ENCODE results near the gene HOXA3. TPM values are rescaled to one million over a fixed set of nuclear protein-coding genes. Genes with fewer than 3 reads are reported as not detected.

HOXA3 gene
- total and polyA plus RNA-seq, 5 donors from 2014 or later, result 0.13 TPM; not detected in 4

DNA sequence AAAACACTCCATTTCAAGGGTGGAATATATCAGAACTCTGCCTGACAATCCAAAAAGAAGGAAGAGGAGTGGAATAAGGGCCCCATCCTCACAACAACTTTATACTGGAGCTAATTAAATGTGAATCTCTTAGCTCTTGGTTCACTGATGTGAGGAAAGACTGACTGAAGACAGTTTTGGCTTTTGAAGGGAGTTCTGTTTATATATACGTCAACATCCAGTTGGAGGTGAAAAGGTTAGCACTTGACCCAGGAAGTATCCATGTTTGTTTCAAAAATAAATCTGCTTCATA lies 59.6 kb downstream of the HOXA3 start:
- Mint-ChIP-seq H3K27ac (no peak overlapping the region), H3K4me3 (peak overlapping the region in 1 of 4 donors; percentile 77), H3K36me3 (peaks cover 3% of the 10 kb centered on the region), H3K27me3 (peaks cover 82% of the 10 kb centered on the region), H3K9me3 (peaks cover 0 to 4% (median 0%) of the 10 kb centered on the region in 7 donors), H3K4me1 (peaks cover 6 to 42% (median 15%) of the 10 kb centered on the region in 4 donors)
- Histone ChIP-seq H3K36me3 (ENCODE audit: control insufficient read depth, insufficient read depth, low read length) (no peaks in the 10 kb centered on the region), H3K4me1 (ENCODE audit: control insufficient read depth, insufficient read depth, low read length, poor library complexity, severe bottlenecking) (peaks cover 28% of the 10 kb centered on the region), H3K4me3 (ENCODE audit: low read depth, low read length) (no peak overlapping the region), H3K9me3 (ENCODE audit: control insufficient read depth in 2 of 2, low read length in 2 of 2) (no peaks in the 10 kb centered on the region), H3K27me3 (ENCODE audit: control insufficient read depth, insufficient read depth, low read length) (peaks cover 40% of the 10 kb centered on the region), H3K27ac (ENCODE audit: insufficient read depth, low read length, poor library complexity, severe bottlenecking) (no peak overlapping the region)
- DNase-seq, result no peak
- no peak for ATAC-seq (ENCODE audit: low read depth in 2 of 2)

DNA sequence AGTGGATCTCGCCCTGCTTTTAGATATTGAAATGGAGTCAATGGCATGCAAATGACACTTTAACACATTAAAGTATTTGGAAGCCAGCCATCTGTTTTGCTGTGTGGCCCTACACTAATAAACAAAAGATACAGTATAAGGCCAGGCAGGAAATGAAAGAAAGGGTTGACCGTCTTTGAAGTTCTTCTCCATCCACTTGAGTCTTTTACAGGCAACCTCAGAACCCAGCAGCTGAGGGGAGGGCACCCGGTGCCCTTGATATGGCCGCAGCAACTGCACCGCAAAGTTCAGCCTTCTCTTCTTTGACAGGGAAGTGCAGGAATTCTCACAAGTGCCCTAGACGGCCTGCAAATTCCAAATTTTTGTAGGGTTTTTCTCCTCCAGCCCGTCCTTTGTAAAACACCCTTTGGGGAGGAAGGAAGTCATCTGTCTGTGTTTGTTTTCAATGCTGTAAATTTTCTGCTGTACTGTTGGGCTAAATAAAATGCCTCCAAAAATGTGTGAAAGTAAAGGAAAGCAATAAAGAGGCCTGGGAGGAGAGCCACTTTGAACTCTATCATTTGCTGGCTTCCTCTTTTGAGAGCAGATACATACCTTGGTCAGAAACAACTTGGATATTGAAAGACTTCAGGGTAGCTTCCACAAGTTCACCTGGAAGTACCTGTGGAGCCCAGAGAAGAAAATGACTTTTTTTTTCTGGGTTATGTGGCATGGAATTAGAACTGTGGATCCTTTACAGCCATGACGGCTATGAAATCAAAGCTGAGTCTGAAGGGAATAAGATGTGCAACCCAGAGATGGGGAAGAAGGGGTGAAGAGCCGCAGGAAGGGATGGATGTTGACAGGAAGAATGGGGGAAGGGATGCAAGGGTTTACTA lies 60.2 kb downstream of the HOXA3 start:
- peaks cover 22% of the 10 kb centered on the region for H3K4me1 ChIP-seq (ENCODE audit: control insufficient read depth, insufficient read depth, low read length, poor library complexity, severe bottlenecking)
- Mint-ChIP-seq H3K4me1 (peaks cover 4 to 42% (median 14%) of the 10 kb centered on the region in 4 donors), H3K27ac (no peak overlapping the region), H3K4me3 (peak overlapping the region in 2 of 4 donors; percentile 12 to 77), H3K9me3 (peaks cover 0 to 4% (median 0%) of the 10 kb centered on the region in 7 donors), H3K36me3 (peaks cover 3% of the 10 kb centered on the region), H3K27me3 (peaks cover 82% of the 10 kb centered on the region)
- no peaks in the 10 kb centered on the region for H3K36me3 ChIP-seq (ENCODE audit: control insufficient read depth, insufficient read depth, low read length)
- no peak overlapping the region for H3K27ac ChIP-seq (ENCODE audit: insufficient read depth, low read length, poor library complexity, severe bottlenecking)
- DNase-seq, result no peak
- no peak for ATAC-seq (ENCODE audit: low read depth in 2 of 2)
- no peaks in the 10 kb centered on the region for H3K9me3 ChIP-seq (ENCODE audit: control insufficient read depth in 2 of 2, low read length in 2 of 2)
- H3K27me3 ChIP-seq (ENCODE audit: control insufficient read depth, insufficient read depth, low read length), result peaks cover 42% of the 10 kb centered on the region
- H3K4me3 ChIP-seq (ENCODE audit: low read depth, low read length), result no peak overlapping the region

DNA sequence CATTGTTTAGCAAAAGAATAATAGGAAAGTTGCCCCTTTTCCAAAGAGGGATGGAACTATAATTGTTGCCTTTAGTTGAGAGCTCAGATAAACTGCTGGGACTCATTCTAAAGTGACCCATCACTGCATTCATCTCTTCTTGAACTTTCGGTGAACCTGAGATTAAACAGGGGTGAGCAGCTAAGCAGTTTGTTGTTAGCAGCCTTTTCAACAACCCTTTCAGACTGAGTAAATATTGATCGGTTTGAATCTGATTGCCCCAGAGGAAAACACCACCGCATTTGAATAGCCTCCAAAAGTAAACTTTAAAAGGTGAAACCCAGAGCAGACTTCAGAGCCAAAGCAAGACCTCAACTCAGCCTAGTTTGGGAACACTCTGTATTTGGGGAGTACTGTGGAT lies 61.3 kb downstream of the HOXA3 start:
- H3K27me3 Mint-ChIP-seq, result peaks cover 90% of the 10 kb centered on the region
- Histone ChIP-seq H3K27me3 (ENCODE audit: control insufficient read depth, insufficient read depth, low read length) (peaks cover 44% of the 10 kb centered on the region), H3K27ac (ENCODE audit: insufficient read depth, low read length, poor library complexity, severe bottlenecking) (no peak overlapping the region), H3K4me1 (ENCODE audit: control insufficient read depth, insufficient read depth, low read length, poor library complexity, severe bottlenecking) (peaks cover 17% of the 10 kb centered on the region), H3K36me3 (ENCODE audit: control insufficient read depth, insufficient read depth, low read length) (no peaks in the 10 kb centered on the region), H3K9me3 (ENCODE audit: control insufficient read depth in 2 of 2, low read length in 2 of 2) (no peaks in the 10 kb centered on the region), H3K4me3 (ENCODE audit: low read depth, low read length) (no peak overlapping the region)
- H3K9me3 Mint-ChIP-seq, result peaks cover 0 to 4% (median 0%) of the 10 kb centered on the region in 7 donors
- H3K36me3 Mint-ChIP-seq, result peaks cover 3% of the 10 kb centered on the region
- H3K27ac Mint-ChIP-seq, result no peak overlapping the region
- no peak overlapping the region for H3K4me3 Mint-ChIP-seq
- H3K4me1 Mint-ChIP-seq, result peaks cover 3 to 39% (median 13%) of the 10 kb centered on the region in 4 donors
- DNase-seq (no peak), ATAC-seq (ENCODE audit: low read depth in 2 of 2) (no peak)

GRCh38 chr7:27088002-27088922 lies 64.1 kb downstream of the HOXA3 start:
- no peaks in the 10 kb centered on the region for H3K9me3 ChIP-seq (ENCODE audit: control insufficient read depth in 2 of 2, low read length in 2 of 2)
- Mint-ChIP-seq H3K4me1 (peaks cover 1 to 21% (median 3%) of the 10 kb centered on the region in 4 donors), H3K4me3 (no peak overlapping the region), H3K36me3 (peaks cover 3% of the 10 kb centered on the region), H3K27ac (no peak overlapping the region), H3K27me3 (peaks cover 93% of the 10 kb centered on the region), H3K9me3 (peaks cover 0 to 6% (median 0%) of the 10 kb centered on the region in 7 donors)
- ATAC-seq (ENCODE audit: low read depth in 2 of 2) (no peak), DNase-seq (no peak)
- no peaks in the 10 kb centered on the region for H3K36me3 ChIP-seq (ENCODE audit: control insufficient read depth, insufficient read depth, low read length)
- H3K27ac ChIP-seq (ENCODE audit: insufficient read depth, low read length, poor library complexity, severe bottlenecking), result no peak overlapping the region
- H3K27me3 ChIP-seq (ENCODE audit: control insufficient read depth, insufficient read depth, low read length), result peaks cover 51% of the 10 kb centered on the region
- peaks cover 6% of the 10 kb centered on the region for H3K4me1 ChIP-seq (ENCODE audit: control insufficient read depth, insufficient read depth, low read length, poor library complexity, severe bottlenecking)
- no peak overlapping the region for H3K4me3 ChIP-seq (ENCODE audit: low read depth, low read length)

- Mint-ChIP-seq H3K4me3 (no peak overlapping the region), H3K27me3 (peaks cover 57% of the 10 kb centered on the region), H3K27ac (no peak overlapping the region), H3K36me3 (no peaks in the 10 kb centered on the region), H3K4me1 (peaks cover 0 to 16% (median 8%) of the 10 kb centered on the region in 4 donors), H3K9me3 (peaks cover 0 to 2% (median 0%) of the 10 kb centered on the region in 7 donors)
- Histone ChIP-seq H3K27ac (ENCODE audit: insufficient read depth, low read length, poor library complexity, severe bottlenecking) (no peak overlapping the region), H3K27me3 (ENCODE audit: control insufficient read depth, insufficient read depth, low read length) (peaks cover 16% of the 10 kb centered on the region), H3K4me1 (ENCODE audit: control insufficient read depth, insufficient read depth, low read length, poor library complexity, severe bottlenecking) (peaks cover 6% of the 10 kb centered on the region), H3K36me3 (ENCODE audit: control insufficient read depth, insufficient read depth, low read length) (no peaks in the 10 kb centered on the region), H3K4me3 (ENCODE audit: low read depth, low read length) (no peak overlapping the region), H3K9me3 (ENCODE audit: control insufficient read depth in 2 of 2, low read length in 2 of 2) (no peaks in the 10 kb centered on the region)
- DNase-seq (no peak), ATAC-seq (ENCODE audit: low read depth in 2 of 2) (no peak)
Observed at GRCh38 chr7:27083646-27084045, 68.7 kb downstream of the HOXA3 start.

DNA sequence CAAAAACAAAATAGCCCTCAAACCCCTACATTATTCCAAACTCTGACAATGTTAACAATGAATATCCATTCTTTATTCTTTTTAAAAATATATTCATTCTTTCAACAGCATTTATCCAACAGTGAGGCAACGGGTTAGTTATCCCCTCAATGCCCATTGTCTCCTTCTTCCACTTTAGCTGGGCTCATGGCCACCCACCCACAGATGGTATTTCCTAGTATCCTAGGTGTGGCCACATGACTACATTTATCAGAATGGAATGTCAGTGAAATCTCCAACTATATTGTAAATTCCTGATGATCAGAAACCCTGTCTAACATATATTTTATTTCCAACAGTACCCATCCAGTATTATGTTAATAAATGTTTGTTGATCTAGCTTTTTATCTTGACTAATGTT lies 70.2 kb downstream of the HOXA3 start:
- Mint-ChIP-seq H3K9me3 (peaks cover 0 to 2% (median 0%) of the 10 kb centered on the region in 7 donors), H3K27me3 (peaks cover 45% of the 10 kb centered on the region), H3K4me1 (peaks cover 0 to 11% (median 3%) of the 10 kb centered on the region in 4 donors), H3K4me3 (no peak overlapping the region), H3K27ac (no peak overlapping the region), H3K36me3 (no peaks in the 10 kb centered on the region)
- Histone ChIP-seq H3K36me3 (ENCODE audit: control insufficient read depth, insufficient read depth, low read length) (no peaks in the 10 kb centered on the region), H3K4me3 (ENCODE audit: low read depth, low read length) (no peak overlapping the region), H3K27me3 (ENCODE audit: control insufficient read depth, insufficient read depth, low read length) (peaks cover 12% of the 10 kb centered on the region), H3K9me3 (ENCODE audit: control insufficient read depth in 2 of 2, low read length in 2 of 2) (no peaks in the 10 kb centered on the region), H3K27ac (ENCODE audit: insufficient read depth, low read length, poor library complexity, severe bottlenecking) (no peak overlapping the region), H3K4me1 (ENCODE audit: control insufficient read depth, insufficient read depth, low read length, poor library complexity, severe bottlenecking) (no peaks in the 10 kb centered on the region)
- ATAC-seq (ENCODE audit: low read depth in 2 of 2) (no peak), DNase-seq (no peak)

GRCh38 chr7:27080844-27081436 lies 71.4 kb downstream of the HOXA3 start:
- peaks cover 0 to 2% (median 0%) of the 10 kb centered on the region in 7 donors for H3K9me3 Mint-ChIP-seq
- DNase-seq (no peak), ATAC-seq (ENCODE audit: low read depth in 2 of 2) (no peak)
- no peak overlapping the region for H3K4me3 Mint-ChIP-seq
- Histone ChIP-seq H3K36me3 (ENCODE audit: control insufficient read depth, insufficient read depth, low read length) (no peaks in the 10 kb centered on the region), H3K27ac (ENCODE audit: insufficient read depth, low read length, poor library complexity, severe bottlenecking) (no peak overlapping the region), H3K9me3 (ENCODE audit: control insufficient read depth in 2 of 2, low read length in 2 of 2) (no peaks in the 10 kb centered on the region), H3K27me3 (ENCODE audit: control insufficient read depth, insufficient read depth, low read length) (peaks cover 8% of the 10 kb centered on the region), H3K4me3 (ENCODE audit: low read depth, low read length) (no peak overlapping the region), H3K4me1 (ENCODE audit: control insufficient read depth, insufficient read depth, low read length, poor library complexity, severe bottlenecking) (no peaks in the 10 kb centered on the region)
- H3K4me1 Mint-ChIP-seq, result peaks cover 0 to 9% (median 3%) of the 10 kb centered on the region in 4 donors
- H3K36me3 Mint-ChIP-seq, result no peaks in the 10 kb centered on the region
- H3K27ac Mint-ChIP-seq, result no peak overlapping the region
- H3K27me3 Mint-ChIP-seq, result peaks cover 33% of the 10 kb centered on the region
